GM12874 (cell line): ENCODE measurements around the gene TFDP2.

ENCODE experiments used
- TF ChIP-seq, protein P1 (sequence below): IDR thresholded peaks from 2 replicates; pipeline ENCODE4 v1.5.1; 2011; ENCODE audit warnings: low read depth, mild to moderate bottlenecking, control low read depth, low read length, moderate library complexity; ENCODE audit not compliant: insufficient read depth

TFDP2 gene

GRCh38 chr3:141934354-141934753, 215.0 kb downstream of the TFDP2 start:
- TF ChIP-seq, protein P1, sequence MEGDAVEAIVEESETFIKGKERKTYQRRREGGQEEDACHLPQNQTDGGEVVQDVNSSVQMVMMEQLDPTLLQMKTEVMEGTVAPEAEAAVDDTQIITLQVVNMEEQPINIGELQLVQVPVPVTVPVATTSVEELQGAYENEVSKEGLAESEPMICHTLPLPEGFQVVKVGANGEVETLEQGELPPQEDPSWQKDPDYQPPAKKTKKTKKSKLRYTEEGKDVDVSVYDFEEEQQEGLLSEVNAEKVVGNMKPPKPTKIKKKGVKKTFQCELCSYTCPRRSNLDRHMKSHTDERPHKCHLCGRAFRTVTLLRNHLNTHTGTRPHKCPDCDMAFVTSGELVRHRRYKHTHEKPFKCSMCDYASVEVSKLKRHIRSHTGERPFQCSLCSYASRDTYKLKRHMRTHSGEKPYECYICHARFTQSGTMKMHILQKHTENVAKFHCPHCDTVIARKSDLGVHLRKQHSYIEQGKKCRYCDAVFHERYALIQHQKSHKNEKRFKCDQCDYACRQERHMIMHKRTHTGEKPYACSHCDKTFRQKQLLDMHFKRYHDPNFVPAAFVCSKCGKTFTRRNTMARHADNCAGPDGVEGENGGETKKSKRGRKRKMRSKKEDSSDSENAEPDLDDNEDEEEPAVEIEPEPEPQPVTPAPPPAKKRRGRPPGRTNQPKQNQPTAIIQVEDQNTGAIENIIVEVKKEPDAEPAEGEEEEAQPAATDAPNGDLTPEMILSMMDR, result no peak

GRCh38 chr3:141933421-141934300, 215.7 kb downstream of the TFDP2 start:
- TF ChIP-seq, protein P1, result no peak

DNA sequence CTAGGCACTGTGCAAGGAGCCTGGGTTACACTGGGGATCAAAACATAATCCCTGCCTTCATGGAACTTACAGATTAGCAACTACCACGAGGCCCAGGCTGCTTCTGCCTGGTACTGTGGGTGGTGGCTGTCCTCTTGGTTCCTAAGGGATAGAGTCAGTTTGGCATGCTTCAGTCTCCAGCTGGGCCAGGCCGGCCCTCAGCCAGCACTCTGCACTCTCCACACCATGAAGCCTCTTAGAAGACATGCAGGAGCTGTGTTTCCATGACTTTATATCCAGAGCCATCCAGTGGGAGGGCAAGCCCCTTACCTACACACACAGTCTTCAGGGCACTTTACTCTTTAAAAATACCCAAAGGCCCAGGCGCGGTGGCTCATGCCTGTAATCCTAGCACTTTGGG, 218.5 kb downstream of the TFDP2 start:
- TF ChIP-seq, protein P1, result no peak

GRCh38 chr3:141929341-141929995, 219.9 kb downstream of the TFDP2 start:
- TF ChIP-seq, protein P1, result no peak

GRCh38 chr3:141928631-141929270, 220.6 kb downstream of the TFDP2 start:
- TF ChIP-seq, protein P1, result no peak

DNA sequence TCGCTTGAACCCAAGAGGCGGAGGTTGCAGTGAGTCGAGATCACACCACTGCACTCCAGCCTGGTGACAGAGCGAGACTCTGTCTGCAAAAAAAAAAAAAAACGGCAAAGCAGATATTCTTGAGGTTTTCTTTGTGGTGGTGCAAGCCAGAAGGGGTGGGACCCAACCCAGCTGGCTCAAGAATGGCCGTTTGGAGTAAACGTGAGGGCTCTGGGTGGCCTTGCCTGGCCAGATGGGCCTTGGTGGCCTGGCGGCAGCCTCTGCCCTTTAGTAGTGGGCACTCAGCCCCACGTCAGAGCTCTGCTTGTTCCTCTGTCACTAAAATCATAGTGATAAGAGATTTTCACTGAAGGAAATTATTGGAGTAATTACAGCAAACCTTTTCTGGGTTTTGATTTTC, 222.4 kb downstream of the TFDP2 start:
- TF ChIP-seq, protein P1, result no peak

DNA sequence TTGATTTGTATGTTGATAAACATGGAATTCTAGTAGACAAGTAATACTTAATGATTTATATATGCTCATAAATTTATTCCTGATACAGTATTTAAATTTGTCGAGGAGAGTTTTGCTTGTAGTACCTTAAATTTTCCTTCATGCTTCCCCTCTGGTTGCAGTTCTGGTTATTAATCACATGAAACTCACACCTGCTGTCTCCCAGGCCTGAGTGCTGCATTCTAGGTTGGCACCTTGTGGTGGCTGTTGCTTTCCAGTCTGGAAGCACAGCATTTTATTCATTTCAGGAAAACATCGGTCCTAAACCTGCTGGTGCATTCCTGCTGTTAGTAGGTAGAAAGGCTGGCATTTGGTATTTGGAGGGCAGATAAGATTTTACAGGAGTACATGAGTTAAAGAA, 228.0 kb downstream of the TFDP2 start:
- TF ChIP-seq, protein P1, result no peak
